Measurements from ENCODE around the gene ZNF729.

ZNF729 gene

DNA sequence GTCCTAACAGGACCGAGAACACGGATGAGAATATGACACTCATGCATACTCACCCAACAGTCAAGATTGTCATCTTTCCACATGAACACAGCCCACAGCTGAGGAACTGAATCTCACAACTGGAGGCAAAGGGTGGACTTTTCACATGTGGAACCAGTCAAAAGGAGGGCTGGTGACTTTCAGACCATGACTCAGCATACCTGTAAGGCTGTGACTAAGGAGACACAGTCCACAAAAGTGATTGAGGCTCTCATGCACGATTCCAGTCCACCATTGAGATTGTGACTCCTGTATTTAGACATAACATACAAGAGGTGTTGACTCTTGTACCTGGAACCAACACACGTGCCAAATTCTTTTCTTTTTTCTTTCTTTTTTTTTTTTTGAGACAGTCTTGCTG is 40.0 kb downstream of the ZNF729 start:
- H4K91ac ChIP-seq (ENCODE audit: low read depth, low read length) = no peak overlapping the region

DNA sequence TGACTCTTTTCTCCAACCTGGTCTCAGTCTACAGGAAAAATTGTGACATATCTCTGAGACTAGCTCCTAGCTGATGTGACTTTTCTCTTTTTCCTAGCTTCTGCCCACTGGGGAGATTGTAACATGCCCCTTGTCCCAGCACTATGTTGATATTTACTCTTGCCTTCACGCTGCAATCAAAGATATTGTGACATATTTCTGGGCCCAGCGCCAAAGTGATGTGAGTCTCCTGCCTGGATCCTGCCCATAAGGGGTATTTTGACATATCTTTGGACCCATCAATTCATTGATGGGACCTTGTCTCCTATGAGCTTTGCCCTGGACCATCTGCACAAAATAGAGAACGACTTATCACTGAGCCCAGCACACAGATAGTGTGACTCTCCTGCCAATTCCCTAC is 41.1 kb downstream of the ZNF729 start:
- Histone ChIP-seq H3K4me3 (ENCODE audit: low read depth, low read length) (no peak overlapping the region), H3K27me3 (ENCODE audit: insufficient read depth, low read length) (no peaks in the 10 kb centered on the region), H3K9ac (ENCODE audit: low read length) (no peak overlapping the region), H3K18ac (ENCODE audit: low read length) (no peak overlapping the region), H3K27ac (ENCODE audit: low read depth, low read length) (no peak overlapping the region), H2AFZ (ENCODE audit: insufficient read depth, low read length, poor library complexity) (no peak overlapping the region), H3K4me2 (ENCODE audit: low read length) (no peak overlapping the region), H3K79me1 (ENCODE audit: low read length) (no peaks in the 10 kb centered on the region), H3K23ac (ENCODE audit: low read length) (no peak overlapping the region), H2BK120ac (ENCODE audit: insufficient read depth, low read length, poor library complexity) (no peak overlapping the region), H3K79me2 (ENCODE audit: control insufficient read depth, insufficient read depth, low read length, poor library complexity) (no peaks in the 10 kb centered on the region), H2BK12ac (ENCODE audit: low read length) (no peak overlapping the region), H3K4me1 (ENCODE audit: control insufficient read depth in 1 of 2, insufficient read depth in 2 of 2, low read length in 2 of 2) (no peaks in the 10 kb centered on the region), H3K9me3 (ENCODE audit: insufficient read depth, low read depth, low read length) (peaks cover 34% of the 10 kb centered on the region), H4K8ac (ENCODE audit: low read depth, low read length) (no peak overlapping the region), H2BK5ac (ENCODE audit: low read depth, low read length, poor library complexity) (no peak overlapping the region), H4K91ac (ENCODE audit: low read depth, low read length) (no peak overlapping the region), H3K14ac (ENCODE audit: low read length) (no peak overlapping the region), H2AK5ac (ENCODE audit: low read length) (no peak overlapping the region), H3K4ac (ENCODE audit: low read depth, low read length) (no peak overlapping the region), H4K12ac (ENCODE audit: low read depth, low read length) (no peak overlapping the region), H3K36me3 (ENCODE audit: control insufficient read depth in 1 of 2, insufficient read depth in 2 of 2, low read length in 2 of 2) (no peaks in the 10 kb centered on the region)
- no CpG with 5 or more reads among the region's 3 CpGs for WGBS (ENCODE audit: extremely low coverage, insufficient coverage, insufficient read length)
- no peak for DNase-seq

More for the DNA sequence above, 40.0 kb downstream of the ZNF729 start:
- no peaks in the 10 kb centered on the region for H3K27me3 ChIP-seq (ENCODE audit: insufficient read depth, low read length)
- no peak overlapping the region for H3K18ac ChIP-seq (ENCODE audit: low read length)
- no peak overlapping the region for H3K27ac ChIP-seq (ENCODE audit: low read depth, low read length)
- H2AK5ac ChIP-seq (ENCODE audit: low read length) = no peak overlapping the region
- H3K14ac ChIP-seq (ENCODE audit: low read length) = no peak overlapping the region
- no peak overlapping the region for H4K8ac ChIP-seq (ENCODE audit: low read depth, low read length)
- H3K79me2 ChIP-seq (ENCODE audit: control insufficient read depth, insufficient read depth, low read length, poor library complexity) = no peaks in the 10 kb centered on the region
- H3K4ac ChIP-seq (ENCODE audit: low read depth, low read length) = no peak overlapping the region
- peaks cover 36% of the 10 kb centered on the region for H3K9me3 ChIP-seq (ENCODE audit: insufficient read depth, low read depth, low read length)
- no peak overlapping the region for H3K23ac ChIP-seq (ENCODE audit: low read length)
- DNase-seq = no peak
- H4K12ac ChIP-seq (ENCODE audit: low read depth, low read length) = no peak overlapping the region
- H2AFZ ChIP-seq (ENCODE audit: insufficient read depth, low read length, poor library complexity) = no peak overlapping the region
- H2BK12ac ChIP-seq (ENCODE audit: low read length) = no peak overlapping the region
- WGBS (ENCODE audit: extremely low coverage, insufficient coverage, insufficient read length) = no CpG with 5 or more reads among the region's 4 CpGs
- no peaks in the 10 kb centered on the region for H3K36me3 ChIP-seq (ENCODE audit: control insufficient read depth in 1 of 2, insufficient read depth in 2 of 2, low read length in 2 of 2)
- no peak overlapping the region for H2BK120ac ChIP-seq (ENCODE audit: insufficient read depth, low read length, poor library complexity)
- no peaks in the 10 kb centered on the region for H3K79me1 ChIP-seq (ENCODE audit: low read length)
- no peak overlapping the region for H3K4me3 ChIP-seq (ENCODE audit: low read depth, low read length)
- H2BK5ac ChIP-seq (ENCODE audit: low read depth, low read length, poor library complexity) = no peak overlapping the region
- H3K9ac ChIP-seq (ENCODE audit: low read length) = no peak overlapping the region
- no peaks in the 10 kb centered on the region for H3K4me1 ChIP-seq (ENCODE audit: control insufficient read depth in 1 of 2, insufficient read depth in 2 of 2, low read length in 2 of 2)
- no peak overlapping the region for H3K4me2 ChIP-seq (ENCODE audit: low read length)

DNA sequence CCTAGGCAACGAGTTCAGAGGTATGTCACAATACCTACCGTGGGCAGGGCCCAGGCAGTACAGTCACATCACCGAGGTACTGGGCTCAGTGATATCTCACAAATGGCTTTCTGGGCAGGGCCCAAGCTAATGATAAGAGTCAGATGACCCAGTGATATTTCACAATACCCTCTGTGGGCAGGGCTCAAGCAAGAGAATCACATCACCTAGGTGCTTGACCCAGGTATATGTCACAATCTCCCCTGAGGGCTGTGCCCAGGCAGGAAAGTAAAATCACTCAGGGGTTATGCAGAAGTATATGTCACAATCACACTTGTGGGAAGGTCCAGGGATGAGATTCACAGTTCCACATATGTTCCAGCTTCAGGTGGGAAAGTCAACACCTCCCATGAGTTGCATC is 45.3 kb downstream of the ZNF729 start:
- H2BK120ac ChIP-seq (ENCODE audit: insufficient read depth, low read length, poor library complexity) = no peak overlapping the region
- H3K4ac ChIP-seq (ENCODE audit: low read depth, low read length) = no peak overlapping the region
- no peaks in the 10 kb centered on the region for H3K79me2 ChIP-seq (ENCODE audit: control insufficient read depth, insufficient read depth, low read length, poor library complexity)
- H2BK5ac ChIP-seq (ENCODE audit: low read depth, low read length, poor library complexity) = no peak overlapping the region
- no CpG with 5 or more reads among the region's 3 CpGs for WGBS (ENCODE audit: extremely low coverage, insufficient coverage, insufficient read length)
- no peak overlapping the region for H3K4me2 ChIP-seq (ENCODE audit: low read length)
- no peak overlapping the region for H4K8ac ChIP-seq (ENCODE audit: low read depth, low read length)
- no peak overlapping the region for H3K4me3 ChIP-seq (ENCODE audit: low read depth, low read length)
- no peak overlapping the region for H3K27ac ChIP-seq (ENCODE audit: low read depth, low read length)
- no peak overlapping the region for H4K91ac ChIP-seq (ENCODE audit: low read depth, low read length)
- H3K79me1 ChIP-seq (ENCODE audit: low read length) = no peaks in the 10 kb centered on the region
- H2AK5ac ChIP-seq (ENCODE audit: low read length) = no peak overlapping the region
- no peak overlapping the region for H3K18ac ChIP-seq (ENCODE audit: low read length)
- H2AFZ ChIP-seq (ENCODE audit: insufficient read depth, low read length, poor library complexity) = no peak overlapping the region
- DNase-seq = peak; percentile 59 to 73
- no peaks in the 10 kb centered on the region for H3K4me1 ChIP-seq (ENCODE audit: control insufficient read depth in 1 of 2, insufficient read depth in 2 of 2, low read length in 2 of 2)
- H3K14ac ChIP-seq (ENCODE audit: low read length) = no peak overlapping the region
- H3K9ac ChIP-seq (ENCODE audit: low read length) = peak overlapping the region; percentile 47
- H3K27me3 ChIP-seq (ENCODE audit: insufficient read depth, low read length) = no peaks in the 10 kb centered on the region
- H3K23ac ChIP-seq (ENCODE audit: low read length) = no peak overlapping the region
- H4K12ac ChIP-seq (ENCODE audit: low read depth, low read length) = no peak overlapping the region
- no peaks in the 10 kb centered on the region for H3K36me3 ChIP-seq (ENCODE audit: control insufficient read depth in 1 of 2, insufficient read depth in 2 of 2, low read length in 2 of 2)
- H2BK12ac ChIP-seq (ENCODE audit: low read length) = no peak overlapping the region
- peaks cover 31% of the 10 kb centered on the region for H3K9me3 ChIP-seq (ENCODE audit: insufficient read depth, low read depth, low read length)

- no peak overlapping the region for H4K12ac ChIP-seq (ENCODE audit: low read depth, low read length)
- H3K27me3 ChIP-seq (ENCODE audit: insufficient read depth, low read length) = no peaks in the 10 kb centered on the region
- H4K8ac ChIP-seq (ENCODE audit: low read depth, low read length) = no peak overlapping the region
- H2BK120ac ChIP-seq (ENCODE audit: insufficient read depth, low read length, poor library complexity) = no peak overlapping the region
- H4K91ac ChIP-seq (ENCODE audit: low read depth, low read length) = no peak overlapping the region
- H3K27ac ChIP-seq (ENCODE audit: low read depth, low read length) = no peak overlapping the region
- no peaks in the 10 kb centered on the region for H3K79me2 ChIP-seq (ENCODE audit: control insufficient read depth, insufficient read depth, low read length, poor library complexity)
- H3K23ac ChIP-seq (ENCODE audit: low read length) = no peak overlapping the region
- no peak overlapping the region for H2BK5ac ChIP-seq (ENCODE audit: low read depth, low read length, poor library complexity)
- H2BK12ac ChIP-seq (ENCODE audit: low read length) = no peak overlapping the region
- no peak overlapping the region for H3K4me3 ChIP-seq (ENCODE audit: low read depth, low read length)
- no peaks in the 10 kb centered on the region for H3K79me1 ChIP-seq (ENCODE audit: low read length)
- H3K14ac ChIP-seq (ENCODE audit: low read length) = no peak overlapping the region
- H3K4me1 ChIP-seq (ENCODE audit: control insufficient read depth in 1 of 2, insufficient read depth in 2 of 2, low read length in 2 of 2) = no peaks in the 10 kb centered on the region
- H2AK5ac ChIP-seq (ENCODE audit: low read length) = no peak overlapping the region
- H3K9me3 ChIP-seq (ENCODE audit: insufficient read depth, low read depth, low read length) = peaks cover 25% of the 10 kb centered on the region
- no peak overlapping the region for H2AFZ ChIP-seq (ENCODE audit: insufficient read depth, low read length, poor library complexity)
- H3K4me2 ChIP-seq (ENCODE audit: low read length) = no peak overlapping the region
- H3K36me3 ChIP-seq (ENCODE audit: control insufficient read depth in 1 of 2, insufficient read depth in 2 of 2, low read length in 2 of 2) = no peaks in the 10 kb centered on the region
- no peak overlapping the region for H3K4ac ChIP-seq (ENCODE audit: low read depth, low read length)
- H3K18ac ChIP-seq (ENCODE audit: low read length) = no peak overlapping the region
- DNase-seq = peak in 1 of 2 donors; percentile 44
- H3K9ac ChIP-seq (ENCODE audit: low read length) = no peak overlapping the region
Measured at GRCh38 chr19:22332924-22333323, 46.7 kb downstream of the ZNF729 start.
